ENCODE measurements around the gene SAMD4B. TPM values are rescaled to one million over a fixed set of nuclear protein-coding genes. Genes with fewer than 3 reads are reported as not detected.

Gene SAMD4B
- total and polyA plus RNA-seq, 10 of the 15 experiments (the other 5 are each of a cell fraction or from before 2014, with no cell fraction given), result 2.4 to 43.3 (median 23.9) TPM

DNA sequence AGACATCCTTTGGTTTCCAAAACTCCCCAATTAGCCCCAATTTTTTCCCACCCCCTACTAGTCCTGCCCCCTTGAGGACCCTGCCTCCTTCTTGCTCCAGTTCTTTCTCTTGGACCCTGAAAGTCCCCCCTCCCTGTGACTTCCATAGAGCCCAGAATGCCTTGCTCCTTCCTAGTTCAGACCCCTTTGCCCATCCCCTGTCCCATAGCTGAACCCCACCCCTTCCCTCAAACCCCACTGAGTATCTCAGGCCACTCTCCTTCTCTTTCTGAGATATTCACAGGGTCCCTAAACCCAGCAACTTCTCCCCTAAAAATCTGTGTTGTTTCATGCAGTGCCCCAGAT is 20.4 kb upstream of the SAMD4B start (continued):
- TF ChIP-seq, protein P1, sequence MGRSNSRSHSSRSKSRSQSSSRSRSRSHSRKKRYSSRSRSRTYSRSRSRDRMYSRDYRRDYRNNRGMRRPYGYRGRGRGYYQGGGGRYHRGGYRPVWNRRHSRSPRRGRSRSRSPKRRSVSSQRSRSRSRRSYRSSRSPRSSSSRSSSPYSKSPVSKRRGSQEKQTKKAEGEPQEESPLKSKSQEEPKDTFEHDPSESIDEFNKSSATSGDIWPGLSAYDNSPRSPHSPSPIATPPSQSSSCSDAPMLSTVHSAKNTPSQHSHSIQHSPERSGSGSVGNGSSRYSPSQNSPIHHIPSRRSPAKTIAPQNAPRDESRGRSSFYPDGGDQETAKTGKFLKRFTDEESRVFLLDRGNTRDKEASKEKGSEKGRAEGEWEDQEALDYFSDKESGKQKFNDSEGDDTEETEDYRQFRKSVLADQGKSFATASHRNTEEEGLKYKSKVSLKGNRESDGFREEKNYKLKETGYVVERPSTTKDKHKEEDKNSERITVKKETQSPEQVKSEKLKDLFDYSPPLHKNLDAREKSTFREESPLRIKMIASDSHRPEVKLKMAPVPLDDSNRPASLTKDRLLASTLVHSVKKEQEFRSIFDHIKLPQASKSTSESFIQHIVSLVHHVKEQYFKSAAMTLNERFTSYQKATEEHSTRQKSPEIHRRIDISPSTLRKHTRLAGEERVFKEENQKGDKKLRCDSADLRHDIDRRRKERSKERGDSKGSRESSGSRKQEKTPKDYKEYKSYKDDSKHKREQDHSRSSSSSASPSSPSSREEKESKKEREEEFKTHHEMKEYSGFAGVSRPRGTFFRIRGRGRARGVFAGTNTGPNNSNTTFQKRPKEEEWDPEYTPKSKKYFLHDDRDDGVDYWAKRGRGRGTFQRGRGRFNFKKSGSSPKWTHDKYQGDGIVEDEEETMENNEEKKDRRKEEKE (IDR thresholded peaks at IDR 0.05), result no peak
- TF ChIP-seq SIN3A (IDR thresholded peaks at IDR 0.05; ENCODE audit: low read depth, low read length) (no peak), MEF2A (IDR thresholded peaks at IDR 0.05; ENCODE audit: insufficient read depth, low read depth, low read length) (no peak), LARP7 (IDR thresholded peaks at IDR 0.05) (no peak), NFYB (IDR thresholded peaks at IDR 0.05; ENCODE audit: insufficient read depth, low read depth, low read length) (no peak), MEF2B (IDR thresholded peaks at IDR 0.05; ENCODE audit: partially characterized antibody, poor library complexity, severe bottlenecking) (no peak), CBX3 (IDR thresholded peaks at IDR 0.05; ENCODE audit: borderline replicate concordance, low read depth) (no peak)
- TF ChIP-seq, protein P2, sequence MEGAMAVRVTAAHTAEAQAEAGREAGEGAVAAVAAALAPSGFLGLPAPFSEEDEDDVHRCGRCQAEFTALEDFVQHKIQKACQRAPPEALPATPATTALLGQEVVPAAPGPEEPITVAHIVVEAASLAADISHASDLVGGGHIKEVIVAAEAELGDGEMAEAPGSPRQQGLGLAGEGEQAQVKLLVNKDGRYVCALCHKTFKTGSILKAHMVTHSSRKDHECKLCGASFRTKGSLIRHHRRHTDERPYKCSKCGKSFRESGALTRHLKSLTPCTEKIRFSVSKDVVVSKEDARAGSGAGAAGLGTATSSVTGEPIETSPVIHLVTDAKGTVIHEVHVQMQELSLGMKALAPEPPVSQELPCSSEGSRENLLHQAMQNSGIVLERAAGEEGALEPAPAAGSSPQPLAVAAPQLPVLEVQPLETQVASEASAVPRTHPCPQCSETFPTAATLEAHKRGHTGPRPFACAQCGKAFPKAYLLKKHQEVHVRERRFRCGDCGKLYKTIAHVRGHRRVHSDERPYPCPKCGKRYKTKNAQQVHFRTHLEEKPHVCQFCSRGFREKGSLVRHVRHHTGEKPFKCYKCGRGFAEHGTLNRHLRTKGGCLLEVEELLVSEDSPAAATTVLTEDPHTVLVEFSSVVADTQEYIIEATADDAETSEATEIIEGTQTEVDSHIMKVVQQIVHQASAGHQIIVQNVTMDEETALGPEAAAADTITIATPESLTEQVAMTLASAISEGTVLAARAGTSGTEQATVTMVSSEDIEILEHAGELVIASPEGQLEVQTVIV (IDR thresholded peaks at IDR 0.05; ENCODE audit: borderline replicate concordance, partially characterized antibody), result no peak
